Stomach (tissue), 9 donors: ENCODE measurements around the gene ELF5. TPM values are rescaled to one million over a fixed set of nuclear protein-coding genes. Genes with fewer than 3 reads are reported as not detected.

Source experiments
- DNase-seq, 2 donors: peaks; one replicate each; pipeline versions ENCODE4 v3.0.0 to v3.0.0-alpha.2; 2013 to 2019
- H3K27ac ChIP-seq, 5 donors: fragments of 200-600 bp in 4 of 5; sonication (generic) in 4 of 5; one replicate each; pipeline ENCODE4 v1.5.1; 2013 to 2019; ENCODE audit warnings: mild to moderate bottlenecking in 1 of 5, moderate library complexity in 1 of 5
- H3K27me3 ChIP-seq, 3 donors: fragments of 200-600 bp; sonication (generic); one replicate each; pipeline ENCODE4 v1.5.1; 2017 to 2019; ENCODE audit warnings: mixed run types in 1 of 3
- H3K36me3 ChIP-seq, 4 donors: fragments of 200-600 bp; sonication (generic); 1 replicate in 3 of 4; 2 replicates in 1 of 4; pipeline ENCODE4 v1.5.1; 2016 to 2019
- H3K4me1 ChIP-seq, 4 donors: fragments of 200-600 bp; sonication (generic); one replicate each; pipeline ENCODE4 v1.5.1; 2016 to 2019
- H3K4me3 ChIP-seq, 4 donors: fragments of 200-600 bp; sonication (generic) in 3 of 4; one replicate each; pipeline ENCODE4 v1.5.1; 2016 to 2019; ENCODE audit warnings: mild to moderate bottlenecking in 1 of 4
- H3K9me3 ChIP-seq, 4 donors: fragments of 200-600 bp; sonication (generic); one replicate each; pipeline ENCODE4 v1.5.1; 2016 to 2019
- CTCF ChIP-seq, 7 experiments: fragments of 450-650 bp in 4 of 7; fragments of 200-600 bp in 3 of 7; sonication (generic) in 3 of 7; IDR thresholded peaks; one replicate each; pipeline ENCODE4 v1.5.1; 2016 to 2019; ENCODE audit warnings: antibody characterized with exemption in 7 of 7, control low read depth in 2 of 7, mild to moderate bottlenecking in 1 of 7
- EP300 ChIP-seq: sonication (generic); formaldehyde crosslinking; IDR thresholded peaks from one replicate; pipeline ENCODE4 v1.6.1; 2017; ENCODE audit warnings: antibody characterized with exemption
- POLR2A ChIP-seq, 4 donors: fragments of 450-650 bp; IDR thresholded peaks; one replicate each; pipeline ENCODE4 v1.6.1; 2016; ENCODE audit warnings: antibody characterized with exemption in 4 of 4, control low read depth in 2 of 4, mild to moderate bottlenecking in 1 of 4, moderate library complexity in 1 of 4
- POLR2AphosphoS5 ChIP-seq, 3 donors: sonication (generic); formaldehyde crosslinking; IDR thresholded peaks; one replicate each; pipeline ENCODE4 v1.6.1; 2016; ENCODE audit warnings: antibody characterized with exemption in 3 of 3
- WGBS, 5 donors: extraction: QIAGEN DNeasy Blood & Tissue Kit in 3 of 5; methylation state at CpG; one replicate each; pipeline versions ENCODE4 v1.1.5 to v1.1.7; 2013 to 2018; 5-methylcytosine and 5-hydroxymethylcytosine counted together
- intact Hi-C: fragments of 100-400 bp; cut with DNase I; formaldehyde crosslinking; loops from one replicate; pipeline ENCODE4 v1.15.1; 2023; ENCODE audit warnings: low total_unique reads
- polyA plus RNA-seq, 3 donors: library from polyadenylated mRNA; stranded (reverse); fragments of 200-250 nt; gene quantifications; one replicate each; pipeline ENCODE4 v1.2.3, GENCODE V29; 2013
- total RNA-seq, 5 donors: library from RNA; depleted of rRNA; stranded (reverse); fragments of >200 nt; gene quantifications; one replicate each; pipeline versions ENCODE4 v1.1.0 to v1.2.3, GENCODE V29; 2014 to 2016
- donor health status: healthy with polysubstance abuse.
- donor health status: Bipolar disorder and iron deficiency.
- donor health status: healthy.

The ELF5 gene
- total and polyA plus RNA-seq, 8 donors = 0.19 to 0.78 (median 0.55) TPM; not detected in 5

- 34 to 65% (median 57%) methylated on average over 6 of the region's 6 CpGs for WGBS, 5 donors
- no peak overlapping the region for H3K27ac ChIP-seq
- no peaks in the 10 kb centered on the region for H3K4me1 ChIP-seq
- intact Hi-C loops = no loop called here
- TF ChIP-seq EP300 = no peak
- no peak for TF ChIP-seq CTCF (IDR thresholded peaks at IDR 0.05)
- TF ChIP-seq POLR2A (IDR thresholded peaks at IDR 0.05) = no peak
- no peak for TF ChIP-seq POLR2AphosphoS5 (IDR thresholded peaks at IDR 0.05)
- H3K27me3 ChIP-seq = no peaks in the 10 kb centered on the region
- H3K9me3 ChIP-seq = no peaks in the 10 kb centered on the region
- H3K36me3 ChIP-seq = no peaks in the 10 kb centered on the region
- peak in 1 of 2 donors; percentile 16 for DNase-seq
- no peak overlapping the region for H3K4me3 ChIP-seq
Measured at GRCh38 chr11:34546511-34547209, 33.1 kb upstream of the ELF5 start.

- no peaks in the 10 kb centered on the region for H3K4me1 ChIP-seq
- H3K27ac ChIP-seq = no peak overlapping the region
- intact Hi-C loops = no loop called here
- H3K27me3 ChIP-seq = peaks cover 0 to 26% (median 0%) of the 10 kb centered on the region in 3 donors
- no peak for DNase-seq
- no peaks in the 10 kb centered on the region for H3K9me3 ChIP-seq
- no peaks in the 10 kb centered on the region for H3K36me3 ChIP-seq
- no peak overlapping the region for H3K4me3 ChIP-seq
- TF ChIP-seq CTCF (IDR thresholded peaks at IDR 0.05) (no peak), EP300 (no peak)
Measured at GRCh38 chr11:34542089-34542488, 28.5 kb upstream of the ELF5 start.

- Histone ChIP-seq H3K4me3 (no peak overlapping the region), H3K9me3 (no peaks in the 10 kb centered on the region), H3K4me1 (no peaks in the 10 kb centered on the region), H3K27ac (no peak overlapping the region), H3K27me3 (peaks cover 0 to 26% (median 0%) of the 10 kb centered on the region in 3 donors), H3K36me3 (no peaks in the 10 kb centered on the region)
- no peak for DNase-seq
- 79 to 81% (median 80%) methylated on average over 6 of the region's 6 CpGs for WGBS, 5 donors
- TF ChIP-seq POLR2AphosphoS5 (IDR thresholded peaks at IDR 0.05) = no peak
- no peak for TF ChIP-seq POLR2A (IDR thresholded peaks at IDR 0.05)
- no peak for TF ChIP-seq EP300
- no peak for TF ChIP-seq CTCF (IDR thresholded peaks at IDR 0.05)
- intact Hi-C loops = no loop called here
Measured at GRCh38 chr11:34540870-34541269, 27.3 kb upstream of the ELF5 start.

- TF ChIP-seq CTCF (IDR thresholded peaks at IDR 0.05) = no peak
- TF ChIP-seq POLR2AphosphoS5 (IDR thresholded peaks at IDR 0.05) = no peak
- TF ChIP-seq POLR2A (IDR thresholded peaks at IDR 0.05) = no peak
- TF ChIP-seq EP300 = no peak
- Histone ChIP-seq H3K9me3 (peaks cover 0 to 14% (median 10%) of the 10 kb centered on the region in 4 donors), H3K27ac (no peak overlapping the region), H3K4me3 (no peak overlapping the region), H3K4me1 (no peaks in the 10 kb centered on the region), H3K36me3 (no peaks in the 10 kb centered on the region), H3K27me3 (peaks cover 0 to 26% (median 0%) of the 10 kb centered on the region in 3 donors)
- DNase-seq = no peak
- 53 to 75% (median 58%) methylated on average over 1 of the region's 1 CpG for WGBS, 5 donors
- intact Hi-C loops = no loop called here
Measured at GRCh38 chr11:34537636-34538035, 24.0 kb upstream of the ELF5 start.
